Smooth muscle cell (in vitro differentiated cells): ENCODE data around the gene CCDC137. TPM values are rescaled to one million over a fixed set of nuclear protein-coding genes. Genes with fewer than 3 reads are reported as not detected.

ENCODE experiments used
- DNase-seq: peaks from one replicate; lab custom pipeline; 2025; ENCODE audit not compliant: unreplicated experiment; lab: John Stamatoyannopoulos, UW
- H2AFZ ChIP-seq: fragments of 200-600 bp; sonication (generic); 2 replicates; pipeline ENCODE4 v1.6.0; 2016; ENCODE audit warnings: antibody characterized with exemption, low read depth, mild to moderate bottlenecking
- H3F3A ChIP-seq: fragments of 200-600 bp; sonication (generic); 2 replicates; pipeline ENCODE4 v1.6.0; 2017; ENCODE audit warnings: antibody characterized with exemption, low read depth
- H3K27ac ChIP-seq: fragments of 200-600 bp; sonication (generic); 2 replicates; pipeline ENCODE4 v1.5.1; 2016; ENCODE audit warnings: low read depth, mild to moderate bottlenecking
- H3K27me3 ChIP-seq: fragments of 200-600 bp; sonication (generic); 2 replicates; pipeline ENCODE4 v1.6.1; 2016; ENCODE audit warnings: low read depth, mild to moderate bottlenecking
- H3K36me3 ChIP-seq: fragments of 200-600 bp; sonication (generic); 2 replicates; pipeline ENCODE4 v1.5.1; 2016; ENCODE audit warnings: low read depth
- H3K4me1 ChIP-seq: fragments of 200-600 bp; sonication (generic); 2 replicates; pipeline ENCODE4 v1.5.1; 2016; ENCODE audit warnings: low read depth
- H3K4me2 ChIP-seq: fragments of 200-600 bp; sonication (generic); 2 replicates; pipeline ENCODE4 v1.6.0; 2016; ENCODE audit warnings: mild to moderate bottlenecking
- H3K4me3 ChIP-seq: fragments of 200-600 bp; sonication (generic); 2 replicates; pipeline ENCODE4 v1.5.1; 2016; ENCODE audit warnings: mild to moderate bottlenecking
- H3K79me2 ChIP-seq: fragments of 200-600 bp; sonication (generic); 2 replicates; pipeline ENCODE4 v1.6.0; 2016; ENCODE audit warnings: low read depth, mild to moderate bottlenecking
- H3K9ac ChIP-seq: fragments of 200-600 bp; sonication (generic); 2 replicates; pipeline ENCODE4 v1.6.0; 2016; ENCODE audit warnings: low read depth
- H3K9me3 ChIP-seq: fragments of 200-600 bp; sonication (generic); replicated peaks from 2 replicates; pipeline ENCODE4 v1.5.1; 2016; ENCODE audit warnings: low read depth
- H4K20me1 ChIP-seq: fragments of 200-600 bp; sonication (generic); 2 replicates; pipeline ENCODE4 v1.6.0; 2016; ENCODE audit warnings: low read depth
- WGBS: methylation state at CpG from one replicate; pipeline ENCODE4 v1.1.7; 2016; ENCODE audit warnings: low lambda C conversion rate; 5-methylcytosine and 5-hydroxymethylcytosine counted together
- polyA plus RNA-seq: library from polyadenylated mRNA; unstranded; fragments of >200 nt; fragmentation: Nextera tagmentation; extraction: Ambion mirVana; gene quantifications from 2 replicates; pipeline ENCODE4 v1.2.1, GENCODE V29; 2016
- total RNA-seq: library from RNA; depleted of rRNA; stranded (reverse); fragments of >200 nt; gene quantifications from 2 replicates; pipeline ENCODE4 v1.2.3, GENCODE V29; 2014
- TF ChIP-seq, protein P1 (sequence below): fragments of 200-600 bp; sonication (generic); IDR thresholded peaks from 2 replicates; pipeline ENCODE4 v1.5.1; 2017; ENCODE audit warnings: borderline replicate concordance, mild to moderate bottlenecking, antibody characterized with exemption; ENCODE audit not compliant: insufficient read depth, poor library complexity, severe bottlenecking

CCDC137 gene
- total and polyA plus RNA-seq, 2 experiments from 2014 or later: 5.0 to 24.6 TPM

DNA sequence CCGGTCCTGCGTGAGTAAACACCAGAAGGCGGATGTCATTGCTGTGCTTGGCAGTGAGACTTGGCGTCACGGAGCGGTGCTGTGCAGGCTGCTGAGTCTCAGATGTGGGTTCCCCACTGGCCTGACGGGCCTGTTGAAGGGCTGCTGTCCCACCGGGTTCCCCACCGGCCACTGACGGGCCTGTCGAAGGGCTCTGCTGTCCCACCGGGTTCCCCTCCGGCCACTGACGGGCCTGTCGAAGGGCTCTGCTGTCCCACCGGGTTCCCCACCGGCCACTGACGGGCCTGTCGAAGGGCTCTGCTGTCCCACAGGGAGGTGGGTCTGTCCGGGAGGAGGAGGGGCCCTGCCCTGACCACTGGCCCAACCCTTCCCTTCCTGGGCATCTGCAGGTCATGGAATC, 20.1 kb downstream of the CCDC137 start:
- no peaks in the 10 kb centered on the region for H3F3A ChIP-seq
- H4K20me1 ChIP-seq: peaks cover 75% of the 10 kb centered on the region
- no peak overlapping the region for H2AFZ ChIP-seq
- H3K9me3 ChIP-seq: no peaks in the 10 kb centered on the region
- peaks cover 18% of the 10 kb centered on the region for H3K4me1 ChIP-seq
- no peaks in the 10 kb centered on the region for H3K27me3 ChIP-seq
- no peak overlapping the region for H3K27ac ChIP-seq
- H3K4me3 ChIP-seq: no peak overlapping the region
- 97% methylated on average over 20 of the region's 20 CpGs for WGBS
- TF ChIP-seq, protein P1, sequence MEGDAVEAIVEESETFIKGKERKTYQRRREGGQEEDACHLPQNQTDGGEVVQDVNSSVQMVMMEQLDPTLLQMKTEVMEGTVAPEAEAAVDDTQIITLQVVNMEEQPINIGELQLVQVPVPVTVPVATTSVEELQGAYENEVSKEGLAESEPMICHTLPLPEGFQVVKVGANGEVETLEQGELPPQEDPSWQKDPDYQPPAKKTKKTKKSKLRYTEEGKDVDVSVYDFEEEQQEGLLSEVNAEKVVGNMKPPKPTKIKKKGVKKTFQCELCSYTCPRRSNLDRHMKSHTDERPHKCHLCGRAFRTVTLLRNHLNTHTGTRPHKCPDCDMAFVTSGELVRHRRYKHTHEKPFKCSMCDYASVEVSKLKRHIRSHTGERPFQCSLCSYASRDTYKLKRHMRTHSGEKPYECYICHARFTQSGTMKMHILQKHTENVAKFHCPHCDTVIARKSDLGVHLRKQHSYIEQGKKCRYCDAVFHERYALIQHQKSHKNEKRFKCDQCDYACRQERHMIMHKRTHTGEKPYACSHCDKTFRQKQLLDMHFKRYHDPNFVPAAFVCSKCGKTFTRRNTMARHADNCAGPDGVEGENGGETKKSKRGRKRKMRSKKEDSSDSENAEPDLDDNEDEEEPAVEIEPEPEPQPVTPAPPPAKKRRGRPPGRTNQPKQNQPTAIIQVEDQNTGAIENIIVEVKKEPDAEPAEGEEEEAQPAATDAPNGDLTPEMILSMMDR: no peak
- no peak for DNase-seq
- peaks cover 74% of the 10 kb centered on the region for H3K79me2 ChIP-seq
- no peak overlapping the region for H3K4me2 ChIP-seq
- H3K9ac ChIP-seq: no peak overlapping the region
- no peaks in the 10 kb centered on the region for H3K36me3 ChIP-seq

DNA sequence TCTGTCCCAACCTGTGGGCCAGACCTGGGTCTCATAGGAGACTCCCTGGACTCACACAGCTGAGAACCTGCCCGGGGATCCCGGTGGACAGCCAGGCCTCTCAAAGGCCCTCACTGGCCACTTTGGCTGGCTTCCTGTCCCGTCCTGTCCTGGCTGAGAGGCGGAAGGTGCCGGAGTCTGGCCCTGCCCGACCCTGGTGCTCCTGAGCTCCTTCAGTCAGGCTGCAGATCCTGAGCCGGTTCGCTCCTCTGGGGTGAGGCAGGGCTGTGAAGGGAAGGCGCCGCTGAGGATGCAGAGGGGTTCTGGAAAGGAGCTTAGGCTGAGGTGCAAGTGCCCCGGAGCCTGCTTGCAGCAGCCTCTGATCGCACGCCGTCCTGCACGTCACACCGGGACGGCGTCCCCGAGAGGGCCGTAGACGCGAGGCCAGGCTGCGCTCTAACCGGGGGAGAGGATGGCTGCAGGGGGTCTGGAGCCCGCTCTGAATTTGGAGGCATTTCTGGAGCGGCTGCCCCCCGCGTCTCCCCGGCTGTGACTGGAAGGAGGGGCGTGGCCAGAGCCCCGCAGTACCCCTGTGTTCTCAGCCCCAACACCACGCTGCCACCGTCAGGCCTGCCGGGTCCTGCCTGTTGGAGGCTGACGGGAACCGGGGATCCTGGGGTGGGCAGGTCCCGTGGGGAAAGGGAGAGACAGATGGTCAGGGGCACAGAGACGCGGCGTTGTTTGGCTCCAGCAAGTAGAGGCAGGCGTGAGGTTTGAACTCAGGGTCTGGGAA, 21.4 kb downstream of the CCDC137 start:
- no peak overlapping the region for H3K27ac ChIP-seq
- no peaks in the 10 kb centered on the region for H3K36me3 ChIP-seq
- H3K9ac ChIP-seq: no peak overlapping the region
- H3K9me3 ChIP-seq: no peaks in the 10 kb centered on the region
- H4K20me1 ChIP-seq: peaks cover 85% of the 10 kb centered on the region
- H3F3A ChIP-seq: no peaks in the 10 kb centered on the region
- no peaks in the 10 kb centered on the region for H3K27me3 ChIP-seq
- TF ChIP-seq, protein P1: no peak
- H3K4me2 ChIP-seq: no peak overlapping the region
- peaks cover 13% of the 10 kb centered on the region for H3K4me1 ChIP-seq
- no peak overlapping the region for H2AFZ ChIP-seq
- WGBS: 98% methylated on average over 36 of the region's 41 CpGs
- no peak for DNase-seq
- H3K79me2 ChIP-seq: peaks cover 61% of the 10 kb centered on the region
- no peak overlapping the region for H3K4me3 ChIP-seq

DNA sequence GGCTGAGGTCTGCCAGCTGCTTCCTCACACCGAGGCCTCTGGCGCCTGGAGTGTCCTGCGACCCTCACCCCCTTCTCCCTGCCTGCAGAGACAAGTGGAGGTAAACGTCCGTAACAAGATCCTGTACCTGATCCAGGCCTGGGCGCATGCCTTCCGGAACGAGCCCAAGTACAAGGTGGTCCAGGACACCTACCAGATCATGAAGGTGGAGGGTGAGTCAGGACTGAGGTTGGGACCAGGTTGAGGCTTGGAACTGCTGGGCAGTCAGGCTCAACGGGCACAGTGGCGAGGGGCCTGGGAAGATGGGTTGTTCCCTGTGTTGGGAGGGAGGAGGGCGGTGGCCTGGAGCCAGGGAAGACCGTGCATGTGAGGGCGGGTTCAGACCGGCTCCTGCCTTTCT, 22.1 kb downstream of the CCDC137 start:
- no peak overlapping the region for H2AFZ ChIP-seq
- H3K27me3 ChIP-seq: no peaks in the 10 kb centered on the region
- no peak overlapping the region for H3K27ac ChIP-seq
- no peaks in the 10 kb centered on the region for H3F3A ChIP-seq
- H4K20me1 ChIP-seq: peaks cover 89% of the 10 kb centered on the region
- no peak for DNase-seq
- TF ChIP-seq, protein P1: no peak
- H3K79me2 ChIP-seq: peaks cover 55% of the 10 kb centered on the region
- no peak overlapping the region for H3K4me2 ChIP-seq
- no peaks in the 10 kb centered on the region for H3K9me3 ChIP-seq
- no peak overlapping the region for H3K9ac ChIP-seq
- 98% methylated on average over 14 of the region's 14 CpGs for WGBS
- no peak overlapping the region for H3K4me3 ChIP-seq
- H3K36me3 ChIP-seq: no peaks in the 10 kb centered on the region
- H3K4me1 ChIP-seq: peaks cover 13% of the 10 kb centered on the region

DNA sequence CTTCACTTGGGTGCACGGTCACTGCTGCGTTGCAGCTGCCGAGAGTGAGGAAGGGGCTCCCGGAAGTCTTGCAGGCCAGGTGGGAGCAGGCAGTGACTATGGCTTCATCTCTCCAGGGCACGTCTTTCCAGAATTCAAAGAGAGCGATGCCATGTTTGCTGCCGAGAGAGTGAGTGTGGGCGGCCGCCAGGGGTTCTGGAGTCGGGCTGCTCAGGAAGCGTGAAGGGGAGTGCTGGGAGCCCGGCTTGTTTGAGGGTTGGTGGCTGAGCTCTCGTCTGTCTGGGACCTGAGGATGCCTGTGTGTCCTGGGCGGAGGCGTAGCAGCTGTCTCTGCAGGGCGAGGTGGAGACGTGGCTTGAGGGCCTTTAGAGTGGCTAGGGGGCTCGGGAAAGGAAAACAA, 23.5 kb downstream of the CCDC137 start:
- Histone ChIP-seq H3K9me3 (no peaks in the 10 kb centered on the region), H3K4me1 (peaks cover 4% of the 10 kb centered on the region), H4K20me1 (peaks cover 85% of the 10 kb centered on the region), H3F3A (no peaks in the 10 kb centered on the region), H2AFZ (no peak overlapping the region), H3K4me3 (no peak overlapping the region), H3K27ac (no peak overlapping the region), H3K79me2 (peaks cover 43% of the 10 kb centered on the region), H3K36me3 (no peaks in the 10 kb centered on the region), H3K27me3 (no peaks in the 10 kb centered on the region), H3K9ac (no peak overlapping the region), H3K4me2 (no peak overlapping the region)
- WGBS: 89% methylated on average over 18 of the region's 18 CpGs
- TF ChIP-seq, protein P1: no peak
- DNase-seq: no peak
